ENCODE data around the gene EEFSEC. TPM values are rescaled to one million over a fixed set of nuclear protein-coding genes. Genes with fewer than 3 reads are reported as not detected.
A peak's percentile ranks its signal among the peaks of the same experiment; 100 is the strongest.

EEFSEC gene
- total and polyA plus RNA-seq, 8 donors, result 5.9 to 9.8 (median 7.4) TPM

- Histone ChIP-seq H3K4me3 (no peak overlapping the region), H3K4me1 (peaks cover 20 to 39% (median 37%) of the 10 kb centered on the region in 3 donors), H3K27ac (no peak overlapping the region), H3K27me3 (no peaks in the 10 kb centered on the region), H3K9me3 (no peaks in the 10 kb centered on the region), H3K36me3 (no peaks in the 10 kb centered on the region)
- DNase-seq (no peak), FAIRE-seq (no peak), ATAC-seq (no peak)
- WGBS, 2 donors, result 94 to 96% methylated on average over 5 of the region's 5 CpGs
- intact Hi-C loops (cut with DNase I), result no loop called here
- no peak for TF ChIP-seq CTCF (IDR thresholded peaks at IDR 0.05)
Measured at GRCh38 chr3:128313071-128313725, 159.9 kb downstream of the EEFSEC start.

- Histone ChIP-seq H3K27ac (no peak overlapping the region), H3K4me3 (no peak overlapping the region), H3K27me3 (no peaks in the 10 kb centered on the region), H3K4me1 (peaks cover 22 to 43% (median 35%) of the 10 kb centered on the region in 3 donors), H3K9me3 (no peaks in the 10 kb centered on the region), H3K36me3 (no peaks in the 10 kb centered on the region)
- ATAC-seq, result no peak
- DNase-seq, result no peak
- intact Hi-C loops (cut with DNase I), result no loop called here
- WGBS, 2 donors, result 43 to 71% methylated on average over 2 of the region's 2 CpGs
- no peak for TF ChIP-seq CTCF (IDR thresholded peaks at IDR 0.05)
- no peak for FAIRE-seq
Measured at GRCh38 chr3:128313935-128314334, 160.7 kb downstream of the EEFSEC start.

GRCh38 chr3:128315313-128315712 lies 162.0 kb downstream of the EEFSEC start:
- intact Hi-C loops (cut with DNase I), result no loop called here
- no peaks in the 10 kb centered on the region for H3K36me3 ChIP-seq
- H3K4me1 ChIP-seq, result peaks cover 26 to 40% (median 30%) of the 10 kb centered on the region in 3 donors
- no peak overlapping the region for H3K4me3 ChIP-seq
- H3K27me3 ChIP-seq, result no peaks in the 10 kb centered on the region
- H3K27ac ChIP-seq, result no peak overlapping the region
- TF ChIP-seq CTCF (IDR thresholded peaks at IDR 0.05), result no peak
- FAIRE-seq (no peak), DNase-seq (no peak), ATAC-seq (no peak)
- WGBS, 2 donors, result 89 to 97% methylated on average over 2 of the region's 2 CpGs
- no peaks in the 10 kb centered on the region for H3K9me3 ChIP-seq

- intact Hi-C loops (cut with DNase I), result no loop called here
- FAIRE-seq (no peak), ATAC-seq (peak in 3 of 4 donors; percentile 5 to 20 (median 14)), DNase-seq (peak in 1 of 6 donors; percentile 50)
- peak overlapping the region in 2 of 4 donors; percentile 17 to 19 for H3K27ac ChIP-seq
- H3K9me3 ChIP-seq, result no peaks in the 10 kb centered on the region
- TF ChIP-seq CTCF (IDR thresholded peaks at IDR 0.05), result no peak
- 51 to 70% methylated on average over 15 of the region's 15 CpGs for WGBS, 2 donors
- H3K27me3 ChIP-seq, result no peaks in the 10 kb centered on the region
- no peaks in the 10 kb centered on the region for H3K36me3 ChIP-seq
- H3K4me3 ChIP-seq, result no peak overlapping the region
- H3K4me1 ChIP-seq, result peaks cover 16 to 30% (median 28%) of the 10 kb centered on the region in 3 donors
Measured at GRCh38 chr3:128316481-128316891, 163.2 kb downstream of the EEFSEC start.

- no peak for FAIRE-seq
Measured at GRCh38 chr3:128317101-128317697, 163.9 kb downstream of the EEFSEC start.

More at GRCh38 chr3:128317101-128317697, 163.9 kb downstream of the EEFSEC start:
- peak in 2 of 6 donors; percentile 58 to 63 for DNase-seq
- H3K9me3 ChIP-seq, result no peaks in the 10 kb centered on the region
- WGBS, 2 donors, result 32 to 38% methylated on average over 17 of the region's 17 CpGs
- no peak overlapping the region for H3K4me3 ChIP-seq
- peak; percentile 7 to 32 (median 32) for ATAC-seq
- peaks cover 20 to 34% (median 31%) of the 10 kb centered on the region in 3 donors for H3K4me1 ChIP-seq
- no peak for TF ChIP-seq CTCF (IDR thresholded peaks at IDR 0.05)
- no peaks in the 10 kb centered on the region for H3K27me3 ChIP-seq
- H3K27ac ChIP-seq, result peak overlapping the region; percentile 17 to 50 (median 28)
- H3K36me3 ChIP-seq, result no peaks in the 10 kb centered on the region
- intact Hi-C loops (cut with DNase I), result no loop called here

Measured in pancreas (tissue), 10 donors.